ENCODE measurements around the gene SLC1A5.
"Not testable (repeated sequence)": the region's sequence is repeated elsewhere in the genome, so short reads cannot be mapped to it uniquely, and the experiment has no call there.

Gene SLC1A5

DNA sequence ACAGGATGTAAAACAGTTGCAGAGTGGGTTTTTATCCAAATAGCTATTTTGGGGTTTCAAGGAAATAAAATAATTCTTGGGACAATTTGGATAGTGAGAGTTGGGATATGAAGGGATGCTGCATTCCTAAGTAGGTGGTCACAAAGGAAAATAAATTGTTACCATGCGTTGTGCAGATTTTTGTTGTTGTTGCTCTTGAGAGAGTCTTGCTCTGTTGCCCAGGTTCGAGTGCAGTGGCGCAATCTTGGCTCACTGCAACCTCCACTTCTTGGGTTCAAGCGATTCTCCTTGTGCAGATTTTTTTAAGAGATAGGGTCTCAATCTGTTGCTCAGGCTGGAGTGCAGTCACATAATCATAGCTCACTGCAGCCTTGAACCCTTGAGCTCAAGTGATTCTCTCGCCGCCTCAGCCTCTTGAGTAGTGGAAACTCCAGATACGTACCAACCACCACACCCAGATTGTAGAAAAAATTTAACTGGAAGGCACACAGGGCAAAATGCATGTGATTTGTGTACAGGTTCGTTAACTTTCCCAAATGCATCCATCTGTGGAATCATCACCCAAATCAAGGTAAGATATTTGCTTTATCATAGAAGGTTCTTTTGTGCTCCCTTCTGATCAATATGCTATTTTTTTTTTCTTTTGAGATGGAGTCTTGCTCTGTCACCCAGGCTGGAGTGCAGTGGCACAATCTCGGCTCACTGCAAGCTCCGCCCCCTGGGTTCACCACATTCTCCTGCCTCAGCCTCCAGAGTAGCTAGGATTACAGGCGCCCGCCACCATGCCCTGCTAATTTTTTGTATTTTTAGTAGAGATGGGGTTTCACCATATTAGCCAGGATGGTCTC, 16.0 kb downstream of the SLC1A5 start:
- in situ Hi-C loops (cut with MboI; ENCODE audit: low sequenced_read_pairs), result no loop called here

DNA sequence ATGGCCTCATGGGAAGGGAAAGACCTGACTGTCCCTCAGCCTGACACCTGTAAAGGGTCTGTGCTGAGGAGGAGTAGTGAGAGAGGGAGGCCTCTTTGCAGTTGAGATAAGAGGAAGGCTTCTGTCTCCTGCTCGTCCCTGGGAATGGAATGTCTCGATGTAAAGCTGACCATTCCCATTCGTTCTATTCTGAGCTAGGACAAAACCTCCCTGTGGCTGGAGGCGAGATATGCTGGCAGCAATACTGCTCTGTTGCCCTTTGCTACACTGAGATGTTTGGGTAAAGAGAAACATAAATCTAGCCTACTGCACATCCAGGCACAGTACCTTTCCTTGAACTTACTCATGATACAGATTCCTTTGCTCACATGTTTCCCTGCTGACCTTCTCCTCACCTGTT, 19.6 kb downstream of the SLC1A5 start:
- in situ Hi-C loops (cut with MboI; ENCODE audit: low sequenced_read_pairs), result not testable (repeated sequence)

DNA sequence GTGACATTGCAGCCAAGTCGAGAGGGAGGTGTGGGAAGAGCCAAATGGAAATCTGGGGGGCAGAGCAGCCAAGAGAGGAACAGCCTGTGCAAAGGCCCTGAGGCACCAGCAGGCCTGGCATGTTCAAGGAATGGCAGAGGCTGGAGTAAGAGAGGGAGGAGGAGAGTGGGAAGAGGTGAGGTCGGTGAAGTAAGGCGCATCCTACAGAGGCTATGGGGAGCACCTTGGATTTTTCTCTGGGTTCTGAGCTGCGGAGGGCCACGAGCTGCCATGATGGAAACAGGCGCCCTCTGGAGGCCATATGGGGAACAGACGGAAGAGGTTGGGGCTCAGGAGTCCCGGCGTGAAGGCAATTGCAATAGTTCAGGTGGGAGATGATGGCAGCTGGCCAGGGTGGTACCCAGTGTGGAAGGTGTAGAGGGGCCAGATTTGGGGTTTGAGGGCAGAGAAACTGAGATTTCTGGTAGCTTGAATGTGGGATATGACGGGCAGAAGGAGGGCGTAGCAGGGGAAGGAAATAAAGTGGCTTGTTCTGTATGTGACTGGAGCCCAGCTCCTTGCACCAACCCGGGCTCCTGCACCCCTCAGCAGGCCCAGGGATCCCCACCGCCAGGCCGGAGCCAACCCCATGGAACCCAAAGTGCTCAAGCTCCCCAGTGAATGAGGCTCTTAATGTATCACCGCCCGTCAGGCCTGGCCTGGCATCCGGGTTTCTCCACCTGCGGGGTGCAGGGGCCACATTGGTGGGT, 21.7 kb downstream of the SLC1A5 start:
- in situ Hi-C loops (cut with MboI; ENCODE audit: low sequenced_read_pairs), result no loop called here

DNA sequence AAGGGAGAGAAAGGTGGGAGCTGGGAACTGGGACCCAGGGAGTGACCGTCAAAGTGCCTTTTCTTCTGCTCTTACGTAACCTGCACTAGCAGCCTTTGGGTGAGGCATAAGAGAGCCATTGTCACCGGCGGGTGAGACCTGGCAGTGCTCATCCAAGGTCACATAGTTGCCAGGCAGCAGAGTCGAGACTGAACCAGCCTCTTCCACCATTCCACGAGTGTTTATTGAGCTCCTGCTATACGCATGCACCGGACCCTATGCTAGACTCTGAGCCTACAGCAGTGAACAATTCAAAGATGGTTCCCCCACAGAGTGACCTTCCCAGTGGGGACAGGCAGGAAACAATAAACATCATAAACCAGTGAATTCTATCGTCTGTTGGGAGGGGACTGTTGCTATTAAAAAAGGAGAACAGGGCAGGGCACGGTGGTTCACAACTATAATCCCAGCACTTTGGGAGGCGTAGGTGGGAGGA, 23.5 kb downstream of the SLC1A5 start:
- in situ Hi-C loops (cut with MboI; ENCODE audit: low sequenced_read_pairs), result no loop called here

DNA sequence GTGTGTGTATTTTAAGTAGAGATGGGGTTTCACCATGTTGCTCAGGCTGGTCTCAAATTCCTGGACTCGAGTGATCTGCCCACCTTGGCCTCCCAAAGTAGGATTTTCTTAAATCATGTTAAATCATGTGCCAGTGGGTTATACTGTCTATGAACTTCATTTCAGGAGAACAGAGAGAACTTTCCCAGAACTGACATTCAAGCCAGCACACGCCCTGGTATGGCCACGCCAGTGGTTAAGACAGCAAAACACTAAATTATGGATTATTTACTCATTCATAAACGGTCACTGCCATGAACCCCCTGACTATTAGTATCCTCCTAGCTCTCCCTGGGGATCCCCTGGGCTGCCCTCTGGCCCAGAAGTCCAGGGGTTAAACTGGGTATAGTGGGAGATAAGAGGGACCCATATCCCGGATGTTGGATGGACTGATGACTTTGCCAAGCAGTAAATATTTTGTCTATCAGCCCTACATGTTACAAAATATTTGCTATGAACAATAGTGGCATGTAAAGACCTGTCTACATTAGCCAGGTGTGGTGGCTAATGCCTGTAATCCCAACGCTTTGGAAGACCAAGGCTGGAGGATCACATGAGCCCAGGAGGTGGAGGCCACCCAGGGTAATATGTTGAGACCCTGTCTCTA, 26.0 kb downstream of the SLC1A5 start:
- in situ Hi-C loops (cut with MboI; ENCODE audit: low sequenced_read_pairs), result no loop called here

DNA sequence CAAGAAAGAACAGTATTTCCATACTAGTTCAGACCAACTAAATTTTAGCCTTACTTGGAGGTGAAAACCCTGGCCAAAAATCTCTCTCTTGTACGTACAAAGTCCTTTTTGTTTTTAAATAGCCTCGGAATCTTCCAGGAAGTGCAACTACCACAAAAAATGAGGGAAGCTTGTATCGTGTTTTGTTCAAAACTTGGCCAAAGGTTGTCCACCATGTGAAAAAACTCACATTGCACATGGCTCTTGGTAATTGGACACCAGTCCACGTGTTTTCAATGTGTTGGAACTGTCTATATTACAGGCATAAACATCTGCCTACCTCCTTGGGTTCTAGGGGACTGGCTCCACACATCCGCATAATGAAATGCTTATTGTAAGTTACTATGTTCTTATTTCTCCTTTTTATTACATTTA, 27.0 kb downstream of the SLC1A5 start:
- in situ Hi-C loops (cut with MboI; ENCODE audit: low sequenced_read_pairs), result no loop called here

DNA sequence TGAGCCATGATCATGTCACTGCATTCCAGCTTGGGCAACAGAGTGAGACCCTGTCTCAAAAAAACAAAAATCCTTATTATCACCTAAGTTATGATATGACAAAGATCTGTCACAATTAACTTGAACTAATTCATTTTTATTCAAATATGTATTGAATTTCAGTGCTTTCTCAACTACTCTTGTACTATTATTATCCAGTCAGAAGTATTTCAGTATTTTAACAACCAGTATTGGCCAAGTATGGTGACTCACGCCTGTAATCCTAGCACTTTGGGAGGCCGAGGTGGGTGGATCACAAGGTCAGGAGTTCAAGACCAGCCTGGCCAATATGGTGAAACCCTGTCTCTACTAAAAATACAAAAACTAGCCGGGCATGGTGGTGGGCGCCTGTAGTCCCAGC, 27.5 kb downstream of the SLC1A5 start:
- in situ Hi-C loops (cut with MboI; ENCODE audit: low sequenced_read_pairs), result not testable (repeated sequence)

DNA sequence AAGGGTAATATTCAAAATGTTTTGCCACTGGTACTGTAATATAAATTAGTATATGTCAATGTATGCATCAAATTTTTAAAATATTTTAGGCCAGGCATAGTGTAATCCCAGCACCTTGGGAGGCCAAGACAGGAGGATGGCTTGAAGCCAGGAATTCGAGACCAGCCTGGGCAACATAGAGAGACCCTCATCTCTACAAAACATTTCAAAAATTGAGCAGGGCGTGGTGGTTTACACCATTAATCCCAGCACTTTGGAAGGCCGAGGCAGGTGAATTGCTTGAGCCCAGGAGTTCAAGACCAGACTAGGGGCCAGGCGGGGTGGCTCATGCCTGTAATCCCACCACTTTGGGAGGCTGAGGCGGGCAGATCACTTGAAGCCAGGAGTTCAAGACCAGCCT, 28.0 kb downstream of the SLC1A5 start:
- in situ Hi-C loops (cut with MboI; ENCODE audit: low sequenced_read_pairs), result no loop called here

DNA sequence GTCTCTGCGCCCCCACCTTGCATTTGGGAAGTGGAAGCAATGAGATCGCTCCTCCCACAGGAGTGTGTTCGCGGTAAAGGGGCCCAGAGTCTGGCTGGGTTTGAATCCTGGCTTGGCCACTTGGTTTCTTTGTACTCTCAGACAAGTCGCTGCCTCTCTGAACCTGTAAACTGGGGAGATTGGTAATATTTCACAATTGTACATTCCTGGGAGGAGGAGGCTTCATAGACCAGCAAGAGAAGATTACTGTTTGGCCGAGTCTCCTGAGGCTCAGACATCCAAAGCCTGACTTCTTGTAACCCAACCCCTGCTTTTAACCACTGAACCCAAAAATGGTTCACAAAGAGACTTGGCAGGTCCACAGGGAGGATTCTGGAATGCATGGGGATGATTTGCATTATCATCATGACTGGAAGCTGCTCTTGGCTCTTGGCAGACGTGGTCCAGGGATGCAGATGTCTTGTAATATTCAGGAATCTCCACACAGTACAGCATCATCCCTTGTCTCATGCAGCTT, 28.5 kb downstream of the SLC1A5 start:
- in situ Hi-C loops (cut with MboI; ENCODE audit: low sequenced_read_pairs), result no loop called here

DNA sequence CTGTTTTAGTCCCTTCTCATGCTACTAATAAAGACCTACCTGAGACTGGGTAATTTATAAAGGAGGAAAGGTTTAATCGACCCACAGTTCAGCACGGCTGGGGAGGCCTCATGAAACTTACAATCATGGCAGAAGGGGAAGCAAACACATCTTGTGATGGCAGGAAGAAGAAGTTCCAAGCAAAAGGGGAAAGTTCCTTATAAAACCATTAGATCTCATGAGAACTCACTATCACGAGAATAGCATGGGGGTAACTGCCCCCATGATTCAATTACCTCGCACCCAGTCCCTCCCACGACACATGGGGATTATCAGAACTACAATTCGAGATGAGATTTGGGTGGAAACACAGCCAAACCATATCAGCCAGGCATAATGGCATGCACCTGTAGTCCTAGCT, 29.2 kb downstream of the SLC1A5 start:
- in situ Hi-C loops (cut with MboI; ENCODE audit: low sequenced_read_pairs), result no loop called here

DNA sequence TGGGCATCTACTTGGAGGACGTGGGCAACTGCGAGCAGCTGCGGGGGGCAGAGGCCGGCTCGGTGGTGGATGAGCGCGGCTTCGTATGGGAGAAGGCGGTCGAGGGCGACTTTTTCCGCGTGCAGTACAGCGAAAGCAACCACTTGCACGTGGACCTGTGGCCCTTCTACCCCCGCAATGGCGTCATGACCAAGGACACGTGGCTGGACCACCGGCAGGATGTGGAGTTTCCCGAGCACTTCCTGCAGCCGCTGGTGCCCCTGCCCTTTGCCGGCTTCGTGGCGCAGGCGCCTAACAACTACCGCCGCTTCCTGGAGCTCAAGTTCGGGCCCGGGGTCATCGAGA, 31.9 kb downstream of the SLC1A5 start:
- in situ Hi-C loops (cut with MboI; ENCODE audit: low sequenced_read_pairs), result no loop called here

DNA sequence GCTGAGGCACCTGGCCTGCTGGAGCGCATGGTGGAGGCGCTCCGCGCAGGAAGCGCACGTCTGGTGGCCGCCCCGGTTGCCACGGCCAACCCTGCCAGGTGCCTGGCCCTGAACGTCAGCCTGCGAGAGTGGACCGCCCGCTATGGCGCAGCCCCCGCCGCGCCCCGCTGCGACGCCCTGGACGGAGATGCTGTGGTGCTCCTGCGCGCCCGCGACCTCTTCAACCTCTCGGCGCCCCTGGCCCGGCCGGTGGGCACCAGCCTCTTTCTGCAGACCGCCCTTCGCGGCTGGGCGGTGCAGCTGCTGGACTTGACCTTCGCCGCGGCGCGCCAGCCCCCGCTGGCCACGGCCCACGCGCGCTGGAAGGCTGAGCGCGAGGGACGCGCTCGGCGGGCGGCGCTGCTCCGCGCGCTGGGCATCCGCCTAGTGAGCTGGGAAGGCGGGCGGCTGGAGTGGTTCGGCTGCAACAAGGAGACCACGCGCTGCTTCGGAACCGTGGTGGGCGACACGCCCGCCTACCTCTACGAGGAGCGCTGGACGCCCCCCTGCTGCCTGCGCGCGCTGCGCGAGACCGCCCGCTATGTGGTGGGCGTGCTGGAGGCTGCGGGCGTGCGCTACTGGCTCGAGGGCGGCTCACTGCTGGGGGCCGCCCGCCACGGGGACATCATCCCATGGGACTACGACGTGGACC, 32.4 kb downstream of the SLC1A5 start:
- in situ Hi-C loops (cut with MboI; ENCODE audit: low sequenced_read_pairs), result no loop called here

DNA sequence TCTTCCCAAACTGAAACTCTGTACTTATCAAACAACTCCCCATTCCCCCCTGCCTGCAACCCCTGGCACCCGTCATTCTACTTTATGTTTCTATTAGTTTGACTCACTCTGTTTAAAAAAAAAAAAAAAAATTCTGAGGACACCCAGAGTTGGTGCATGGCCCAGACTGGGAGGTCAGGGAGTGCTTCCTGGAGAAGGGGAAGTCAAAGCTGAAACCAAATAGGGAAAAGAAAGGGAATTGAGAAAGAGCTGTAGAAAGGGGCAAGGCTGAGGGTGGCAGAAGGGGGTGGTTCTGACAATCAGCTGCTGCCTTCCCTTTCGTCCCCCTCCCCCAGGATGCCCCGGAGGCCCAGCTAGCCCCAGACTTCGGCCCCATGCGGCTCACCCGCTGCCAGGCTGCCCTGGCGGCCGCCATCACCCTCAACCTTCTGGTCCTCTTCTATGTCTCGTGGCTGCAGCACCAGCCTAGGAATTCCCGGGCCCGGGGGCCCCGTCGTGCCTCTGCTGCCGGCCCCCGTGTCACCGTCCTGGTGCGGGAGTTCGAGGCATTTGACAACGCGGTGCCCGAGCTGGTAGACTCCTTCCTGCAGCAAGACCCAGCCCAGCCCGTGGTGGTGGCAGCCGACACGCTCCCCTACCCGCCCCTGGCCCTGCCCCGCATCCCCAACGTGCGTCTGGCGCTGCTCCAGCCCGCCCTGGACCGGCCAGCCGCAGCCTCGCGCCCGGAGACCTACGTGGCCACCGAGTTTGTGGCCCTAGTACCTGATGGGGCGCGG, 33.1 kb downstream of the SLC1A5 start:
- in situ Hi-C loops (cut with MboI; ENCODE audit: low sequenced_read_pairs), result no loop called here

DNA sequence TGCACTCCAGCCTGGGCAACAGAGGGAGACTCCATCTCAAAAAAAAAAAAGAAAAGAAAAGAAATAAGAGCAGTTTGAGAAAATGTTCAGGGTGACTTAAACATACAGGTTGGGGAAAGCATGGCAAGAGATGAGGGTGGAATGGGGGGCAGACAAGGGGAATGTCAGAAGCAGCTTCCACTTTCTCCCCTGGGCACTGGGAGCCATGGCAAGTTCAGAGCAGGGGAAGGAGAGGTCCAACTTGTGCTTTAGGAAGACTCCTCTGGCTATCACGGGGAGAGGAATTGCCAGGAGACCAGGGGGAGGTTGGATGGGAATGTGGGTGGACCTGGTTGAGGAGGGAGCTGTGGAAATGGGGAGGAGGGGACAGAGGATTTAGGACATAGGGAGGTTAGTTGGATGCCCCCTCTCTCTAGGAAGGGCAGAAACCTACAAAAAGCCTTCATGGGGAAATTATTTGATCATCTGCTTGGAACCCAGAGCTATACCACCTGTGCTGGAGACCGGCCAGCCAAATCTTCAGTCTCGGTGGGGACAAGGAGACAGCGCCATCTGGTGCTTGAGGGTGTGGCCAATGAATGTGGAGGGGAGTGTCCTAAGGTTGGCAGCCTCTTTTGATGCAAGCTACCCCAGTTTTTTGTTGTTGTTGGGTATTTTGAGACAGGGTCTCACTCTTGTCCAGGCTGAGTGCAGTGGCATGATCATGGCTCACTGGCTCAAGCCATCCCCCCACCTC, 34.8 kb downstream of the SLC1A5 start:
- in situ Hi-C loops (cut with MboI; ENCODE audit: low sequenced_read_pairs), result no loop called here

DNA sequence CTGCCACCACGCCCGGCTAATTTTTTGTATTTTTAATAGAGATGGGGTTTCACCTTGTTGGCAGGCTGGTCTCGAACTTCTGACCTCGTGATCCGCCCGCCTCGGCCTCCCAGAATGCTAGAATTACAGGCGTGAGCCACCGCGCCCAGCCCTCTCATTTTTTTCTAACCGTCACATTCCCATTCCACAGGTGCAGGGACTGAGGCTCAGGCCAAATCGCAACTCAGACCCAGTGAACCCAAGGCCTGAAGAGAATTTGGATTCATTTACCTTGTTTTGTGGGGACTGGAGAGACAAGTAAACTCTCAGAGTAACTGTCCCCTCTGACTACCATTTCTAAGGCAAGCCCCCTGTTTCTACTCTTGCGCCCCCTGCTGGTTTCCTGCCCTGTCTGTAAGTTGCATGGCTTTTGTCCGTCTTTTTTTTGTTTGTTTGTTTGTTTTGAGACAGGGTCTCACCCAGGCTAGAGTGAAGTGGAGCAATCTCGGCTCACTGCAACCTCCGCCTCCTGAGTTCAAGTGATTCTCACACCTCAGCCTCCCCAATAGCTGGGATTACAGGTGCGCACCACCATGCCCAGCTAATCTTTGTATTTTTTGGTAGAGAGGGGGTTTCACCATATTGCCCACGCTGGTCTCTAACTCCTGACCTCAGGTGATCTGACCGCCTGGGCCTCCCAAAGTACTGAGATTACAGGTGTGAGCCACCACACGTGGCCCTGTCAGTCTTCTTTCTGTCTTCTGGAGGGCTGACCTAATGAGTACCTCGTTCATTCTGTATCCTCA, 39.9 kb downstream of the SLC1A5 start:
- in situ Hi-C loops (cut with MboI; ENCODE audit: low sequenced_read_pairs), result no loop called here

DNA sequence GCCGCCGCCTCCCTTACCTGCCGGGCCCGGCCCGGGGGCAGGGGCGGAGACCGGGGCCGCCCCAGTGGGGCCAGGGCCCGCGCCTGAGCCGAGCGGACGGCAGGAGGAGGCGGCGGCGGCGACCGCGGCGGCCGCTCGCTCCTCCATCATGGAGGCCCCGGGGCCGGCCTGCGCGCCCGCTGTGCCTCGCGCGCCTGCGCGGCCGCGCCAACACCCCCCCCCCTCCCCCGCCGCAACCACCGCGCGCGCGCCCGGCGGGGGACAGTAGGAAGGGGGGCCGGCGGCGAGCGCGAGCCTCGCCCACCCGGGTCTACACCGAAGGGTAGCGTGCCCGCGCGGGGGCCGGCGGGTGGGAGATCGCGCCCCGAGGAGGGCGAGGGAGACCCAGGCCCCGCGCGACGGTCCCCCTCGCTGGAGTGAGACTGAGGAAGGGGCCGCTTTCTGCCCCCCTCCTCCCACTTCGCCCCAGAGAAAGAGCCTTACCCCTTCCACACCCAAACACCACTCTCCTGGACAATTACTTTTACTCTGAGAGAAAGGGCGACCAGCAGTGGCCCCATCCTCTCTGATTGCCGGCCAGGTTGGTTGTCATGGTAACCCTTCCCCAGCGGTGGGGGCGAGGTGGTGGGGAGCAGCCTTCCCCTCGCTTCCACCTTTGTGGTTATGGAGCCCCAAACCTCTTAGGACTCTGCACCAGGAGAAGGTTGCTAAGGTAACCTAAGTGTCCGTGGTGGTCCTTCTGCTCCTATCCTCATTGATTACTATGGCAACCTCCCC, 41.9 kb downstream of the SLC1A5 start, which contains the start of gene STRN4:
Gene STRN4 (minus strand): TSS at position 170 of the 777 bp plus-strand sequence. CDS start 20 bp downstream, at position 150.
- in situ Hi-C loops (cut with MboI; ENCODE audit: low sequenced_read_pairs), result no loop called here

DNA sequence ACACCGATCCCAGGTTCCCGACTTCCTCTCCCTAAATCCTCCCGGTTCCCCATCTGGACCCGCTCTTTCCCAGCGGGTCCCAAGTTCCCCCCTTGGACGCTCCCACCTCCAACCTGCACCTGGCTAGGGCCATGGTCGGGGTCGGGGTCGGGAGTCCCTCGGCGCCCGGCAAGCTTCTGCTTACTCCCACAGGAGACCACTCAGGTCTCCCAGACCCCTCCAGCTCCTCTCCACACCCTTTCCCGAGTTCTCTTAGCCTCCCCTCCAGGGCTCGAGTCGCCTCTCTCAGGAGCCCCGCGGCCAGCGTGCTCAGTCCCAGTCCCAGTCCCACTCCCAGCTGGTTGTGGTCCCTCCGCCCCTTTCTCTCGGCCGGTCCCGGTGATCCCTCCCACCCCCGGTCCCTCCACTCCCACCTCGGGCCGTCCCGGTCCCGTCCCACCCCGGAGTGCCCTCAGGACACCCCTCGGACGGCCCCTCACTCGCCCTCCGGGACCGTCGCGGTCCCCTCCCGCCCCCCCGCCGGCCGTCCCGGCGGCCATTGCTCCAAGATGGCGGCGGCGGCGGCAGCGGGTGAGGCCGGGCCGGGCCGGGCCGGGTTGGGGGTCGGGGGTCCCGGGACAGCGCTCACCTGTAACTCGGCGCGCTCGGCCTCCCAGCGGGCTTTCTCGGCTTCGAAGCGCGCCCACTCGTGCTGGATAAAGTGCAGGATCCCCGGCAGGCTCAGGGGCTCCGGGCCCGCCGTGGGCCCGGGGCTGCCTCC, 42.7 kb downstream of the SLC1A5 start, which contains the start of gene FKRP:
Gene FKRP (plus strand): TSS at position 537 of the 760 bp plus-strand sequence. CDS start 9,394 bp downstream, outside the sequence.
- in situ Hi-C loops (cut with MboI; ENCODE audit: low sequenced_read_pairs), result no loop called here

All from HL-60/S4 treated with phorbol 12-myristate 13-acetate at 8.2 ng/mL for 4 days and 3 days (cell line).